ENCODE data around the gene RFFL.

DNA sequence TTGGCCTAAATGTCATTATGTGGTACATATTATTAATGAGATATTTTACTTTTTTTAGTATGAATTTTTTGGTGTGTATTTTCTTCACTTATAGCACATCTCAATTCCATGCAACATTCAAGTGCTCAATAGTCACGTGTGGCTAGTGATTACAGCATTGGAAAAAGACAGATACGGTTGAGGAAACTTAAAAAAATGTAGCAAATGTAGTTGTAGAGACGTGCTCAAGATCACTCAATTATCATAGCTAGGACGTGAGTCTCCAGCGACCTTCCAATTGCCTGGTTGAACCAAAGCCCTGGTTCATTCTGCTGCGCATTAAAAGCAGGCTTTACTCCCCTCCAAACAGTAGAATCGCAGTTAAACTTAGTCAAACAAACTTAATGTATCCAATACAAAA is 84.4 kb downstream of the RFFL start:
- no peak for TF ChIP-seq RBAK (tag by site-specific recombination; IDR thresholded peaks at IDR 0.05)
- TF ChIP-seq ZFHX2 (tag by site-specific recombination; conservative IDR thresholded peaks at IDR 0.05), result no peak
- TF ChIP-seq, protein P1, sequence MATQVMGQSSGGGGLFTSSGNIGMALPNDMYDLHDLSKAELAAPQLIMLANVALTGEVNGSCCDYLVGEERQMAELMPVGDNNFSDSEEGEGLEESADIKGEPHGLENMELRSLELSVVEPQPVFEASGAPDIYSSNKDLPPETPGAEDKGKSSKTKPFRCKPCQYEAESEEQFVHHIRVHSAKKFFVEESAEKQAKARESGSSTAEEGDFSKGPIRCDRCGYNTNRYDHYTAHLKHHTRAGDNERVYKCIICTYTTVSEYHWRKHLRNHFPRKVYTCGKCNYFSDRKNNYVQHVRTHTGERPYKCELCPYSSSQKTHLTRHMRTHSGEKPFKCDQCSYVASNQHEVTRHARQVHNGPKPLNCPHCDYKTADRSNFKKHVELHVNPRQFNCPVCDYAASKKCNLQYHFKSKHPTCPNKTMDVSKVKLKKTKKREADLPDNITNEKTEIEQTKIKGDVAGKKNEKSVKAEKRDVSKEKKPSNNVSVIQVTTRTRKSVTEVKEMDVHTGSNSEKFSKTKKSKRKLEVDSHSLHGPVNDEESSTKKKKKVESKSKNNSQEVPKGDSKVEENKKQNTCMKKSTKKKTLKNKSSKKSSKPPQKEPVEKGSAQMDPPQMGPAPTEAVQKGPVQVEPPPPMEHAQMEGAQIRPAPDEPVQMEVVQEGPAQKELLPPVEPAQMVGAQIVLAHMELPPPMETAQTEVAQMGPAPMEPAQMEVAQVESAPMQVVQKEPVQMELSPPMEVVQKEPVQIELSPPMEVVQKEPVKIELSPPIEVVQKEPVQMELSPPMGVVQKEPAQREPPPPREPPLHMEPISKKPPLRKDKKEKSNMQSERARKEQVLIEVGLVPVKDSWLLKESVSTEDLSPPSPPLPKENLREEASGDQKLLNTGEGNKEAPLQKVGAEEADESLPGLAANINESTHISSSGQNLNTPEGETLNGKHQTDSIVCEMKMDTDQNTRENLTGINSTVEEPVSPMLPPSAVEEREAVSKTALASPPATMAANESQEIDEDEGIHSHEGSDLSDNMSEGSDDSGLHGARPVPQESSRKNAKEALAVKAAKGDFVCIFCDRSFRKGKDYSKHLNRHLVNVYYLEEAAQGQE (tag by site-specific recombination; IDR thresholded peaks at IDR 0.05), result no peak
- TF ChIP-seq, protein P2, sequence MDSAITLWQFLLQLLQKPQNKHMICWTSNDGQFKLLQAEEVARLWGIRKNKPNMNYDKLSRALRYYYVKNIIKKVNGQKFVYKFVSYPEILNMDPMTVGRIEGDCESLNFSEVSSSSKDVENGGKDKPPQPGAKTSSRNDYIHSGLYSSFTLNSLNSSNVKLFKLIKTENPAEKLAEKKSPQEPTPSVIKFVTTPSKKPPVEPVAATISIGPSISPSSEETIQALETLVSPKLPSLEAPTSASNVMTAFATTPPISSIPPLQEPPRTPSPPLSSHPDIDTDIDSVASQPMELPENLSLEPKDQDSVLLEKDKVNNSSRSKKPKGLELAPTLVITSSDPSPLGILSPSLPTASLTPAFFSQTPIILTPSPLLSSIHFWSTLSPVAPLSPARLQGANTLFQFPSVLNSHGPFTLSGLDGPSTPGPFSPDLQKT (IDR thresholded peaks at IDR 0.05; ENCODE audit: borderline replicate concordance, low read depth, low read length), result no peak
- no peak for TF ChIP-seq ZNF658 (tag by site-specific recombination; IDR thresholded peaks at IDR 0.05)
- TF ChIP-seq ZNF274 (IDR thresholded peaks at IDR 0.05; ENCODE audit: low read length), result no peak
- no peak for TF ChIP-seq ZNF274 (tag by site-specific recombination; IDR thresholded peaks at IDR 0.05; ENCODE audit: borderline replicate concordance)
